ENCODE results near the gene SLC35E1. TPM values are rescaled to one million over a fixed set of nuclear protein-coding genes. Genes with fewer than 3 reads are reported as not detected.

The SLC35E1 gene
- total RNA-seq, 1 experiment from 2014 or later, result 20.8 TPM

DNA sequence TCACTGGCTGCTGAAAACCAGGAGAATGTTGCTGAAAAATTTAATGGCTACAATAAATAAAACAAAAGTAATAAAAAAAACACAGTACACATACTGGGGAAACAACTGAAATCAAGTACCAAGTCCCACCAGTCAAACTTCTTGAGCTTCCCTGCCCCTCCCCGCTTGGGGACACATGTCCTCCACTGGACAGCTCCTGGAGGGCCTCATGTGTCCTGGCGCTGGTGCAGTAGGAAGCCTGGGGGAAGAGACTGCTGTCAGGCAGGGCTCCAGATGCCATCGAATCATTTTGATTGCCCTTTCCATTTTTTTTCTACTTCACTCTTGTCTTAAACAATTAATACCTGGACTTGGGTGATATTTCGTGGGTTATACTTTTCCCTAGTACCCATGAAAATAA lies 26.6 kb upstream of the SLC35E1 start:
- no peak for DNase-seq (ENCODE audit: low read depth)

DNA sequence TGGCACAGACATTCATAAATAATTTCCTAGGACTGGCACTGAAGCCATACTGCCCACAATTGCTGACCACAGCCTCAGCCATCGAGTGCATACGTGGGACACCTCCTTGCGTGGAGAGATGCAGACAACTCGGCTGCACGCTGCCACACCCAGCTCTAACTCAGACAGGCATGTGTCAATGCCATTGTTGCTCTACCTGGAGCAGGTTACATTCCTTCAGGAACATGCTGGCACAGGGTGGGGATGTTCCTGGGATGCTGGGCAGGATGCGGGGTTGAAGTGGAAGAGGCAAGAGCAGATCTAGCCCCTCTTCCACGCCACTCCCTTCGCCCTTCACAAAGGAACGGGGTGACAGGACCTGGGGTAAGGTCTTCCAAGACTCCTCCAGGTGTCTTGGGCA lies 24.2 kb upstream of the SLC35E1 start:
- no peak for DNase-seq (ENCODE audit: low read depth)

DNA sequence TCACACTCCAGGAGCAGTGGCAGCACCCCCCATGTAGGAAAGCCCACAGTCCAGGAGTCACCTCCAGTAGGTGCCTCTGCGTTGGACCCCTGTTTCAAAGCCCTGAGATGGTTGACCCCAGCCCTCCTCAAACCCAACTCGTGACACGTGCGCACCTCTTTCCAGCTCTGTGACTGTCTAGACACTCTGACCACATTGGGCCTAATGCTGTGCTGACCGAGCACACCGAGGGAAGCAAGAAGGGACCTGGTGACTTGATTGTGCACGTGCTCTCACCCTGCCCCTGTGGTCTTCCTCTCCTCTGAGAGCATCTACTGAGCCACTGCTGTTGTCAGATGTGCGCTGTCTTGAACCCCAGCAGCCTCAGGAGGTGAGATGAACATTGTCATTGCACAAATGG lies 22.9 kb upstream of the SLC35E1 start:
- DNase-seq (ENCODE audit: low read depth), result no peak

DNA sequence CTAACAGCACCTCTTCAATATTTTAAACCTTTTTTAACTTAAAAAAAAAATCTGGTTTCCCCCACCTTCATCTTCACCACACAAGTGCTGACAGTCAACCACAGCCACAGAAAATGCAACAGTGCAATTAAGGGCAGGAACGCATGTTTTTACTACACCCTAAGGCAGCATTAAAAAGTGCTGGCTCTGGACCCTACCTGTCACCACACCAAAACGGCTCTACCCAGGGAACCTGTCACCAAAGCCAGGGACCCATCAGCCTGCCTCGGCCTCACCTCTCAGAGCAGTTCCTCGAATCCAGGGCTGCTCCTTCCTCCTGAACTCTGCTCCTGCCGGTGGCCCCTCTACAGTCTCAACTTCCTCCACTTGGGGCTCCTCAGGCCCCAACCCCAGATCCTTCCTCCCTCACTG lies 22.5 kb upstream of the SLC35E1 start:
- no peak for DNase-seq (ENCODE audit: low read depth)

DNA sequence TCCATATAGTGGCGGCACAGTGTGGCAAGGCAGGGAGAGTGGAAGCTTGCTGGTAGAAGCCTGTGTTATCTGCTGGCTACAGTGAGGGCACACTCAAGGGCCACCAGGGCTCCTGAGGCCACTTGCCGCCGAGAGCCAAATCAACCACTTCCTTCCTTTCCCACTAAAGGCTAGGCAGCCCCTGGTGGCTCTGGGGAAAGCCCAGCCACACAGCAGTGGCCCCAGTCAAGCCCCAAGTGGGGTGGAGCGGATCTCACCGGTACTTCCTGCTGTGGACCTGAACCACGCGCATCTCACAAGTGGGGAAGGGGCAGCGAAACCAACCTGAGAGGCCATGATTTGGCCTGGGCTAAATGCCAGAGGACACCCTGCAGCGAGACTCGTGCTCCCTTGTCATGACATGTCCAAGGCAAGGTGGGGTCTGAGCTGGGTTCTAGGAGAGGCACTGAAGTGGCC lies 21.9 kb upstream of the SLC35E1 start:
- no peak for DNase-seq (ENCODE audit: low read depth)

DNA sequence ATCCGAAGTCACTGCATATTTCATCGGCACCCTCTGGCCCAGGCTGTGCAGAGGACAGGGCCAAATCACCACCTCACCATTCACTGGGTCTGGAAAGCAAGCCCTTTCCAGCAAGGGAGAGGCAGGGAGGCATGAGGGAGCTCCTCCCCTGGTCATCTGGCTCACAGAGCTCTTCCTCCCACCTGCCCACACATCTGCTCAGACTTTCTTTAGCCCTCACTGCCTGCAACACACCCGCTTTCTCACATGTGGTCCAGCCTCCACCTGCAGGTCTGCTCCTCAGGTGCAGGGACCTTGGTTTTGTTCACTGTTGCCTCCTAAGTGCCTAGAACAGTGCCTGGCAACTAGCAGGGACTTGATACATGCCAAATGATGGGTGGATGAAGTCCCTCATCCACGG lies 21.0 kb upstream of the SLC35E1 start:
- no peak for DNase-seq (ENCODE audit: low read depth)

DNA sequence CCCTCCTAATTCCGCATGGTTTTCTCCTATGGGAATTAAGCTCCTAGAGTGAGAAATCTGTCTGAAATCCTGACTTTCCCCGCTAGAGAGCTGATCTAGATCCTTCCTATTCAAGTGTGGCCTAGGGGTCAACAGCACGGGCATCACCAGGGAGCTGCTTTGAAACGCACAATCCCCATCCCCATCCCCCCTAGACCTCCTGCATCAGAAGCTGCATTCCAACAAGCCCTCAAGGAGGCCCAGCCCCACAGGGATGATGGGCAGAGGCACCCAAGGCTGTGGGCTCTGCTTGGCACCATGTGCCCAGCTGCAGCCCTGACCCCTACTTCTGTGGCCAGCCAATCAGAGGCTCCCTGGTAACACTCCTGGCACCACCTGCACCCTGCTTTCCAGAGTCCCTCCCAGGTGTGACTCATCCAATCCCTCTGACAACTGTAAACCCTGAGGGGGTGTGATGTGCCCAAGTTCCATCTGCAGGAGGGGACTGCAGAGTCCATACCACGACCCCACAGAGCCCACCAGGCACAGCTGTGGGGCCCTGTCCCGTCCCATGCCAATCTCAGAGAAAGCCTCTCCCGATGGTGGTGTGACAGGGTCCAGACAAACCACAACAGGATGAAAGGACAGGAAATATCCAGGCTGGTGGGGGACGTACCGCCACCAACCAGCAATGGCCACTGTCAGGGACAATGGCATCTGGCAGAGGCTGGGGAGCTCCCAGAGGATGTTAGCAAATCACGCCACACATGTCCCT lies 19.8 kb upstream of the SLC35E1 start:
- DNase-seq (ENCODE audit: low read depth), result peak; percentile 41

DNA sequence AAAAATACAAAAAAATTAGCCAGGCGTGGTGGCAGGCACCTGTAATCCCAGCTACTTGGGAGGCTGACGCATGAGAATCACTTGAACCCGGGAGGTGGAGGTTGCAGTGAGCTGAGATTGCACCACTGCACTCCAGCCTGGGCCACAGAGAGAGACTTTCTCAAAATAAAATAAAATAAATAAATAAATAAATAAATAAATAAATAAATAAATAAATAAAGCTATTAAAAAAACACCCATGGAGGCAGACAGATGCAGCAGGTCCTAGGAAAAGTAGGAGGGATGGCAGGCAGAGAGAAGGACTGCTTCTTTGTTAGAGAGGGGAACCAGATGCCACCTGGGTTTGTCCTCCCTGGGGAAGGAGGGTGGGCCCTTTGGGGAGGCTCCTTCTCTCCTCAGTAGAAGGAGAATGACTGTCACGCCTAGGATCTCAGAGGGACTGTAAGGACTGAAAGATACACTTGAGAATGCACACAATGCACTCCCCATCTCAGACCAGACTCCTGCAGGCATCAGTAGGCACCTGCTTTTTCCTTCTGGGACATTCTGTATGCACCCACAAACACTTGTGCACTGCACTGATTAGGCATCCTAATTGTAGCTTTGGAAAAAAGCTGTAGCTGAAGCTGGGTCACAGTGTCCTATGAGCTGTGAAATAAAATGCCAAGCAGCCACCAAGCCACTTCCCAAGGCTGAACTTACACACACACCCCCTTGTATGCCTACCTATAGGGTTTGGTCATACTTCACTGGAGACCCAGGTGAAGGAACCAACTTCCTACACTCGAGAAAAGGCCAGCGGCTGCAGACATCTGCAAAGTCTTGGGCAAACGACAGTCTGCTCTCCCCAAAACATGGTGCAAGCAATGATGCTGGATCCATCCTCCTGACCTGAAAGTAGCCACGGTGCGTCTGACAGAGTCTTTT lies 18.9 kb upstream of the SLC35E1 start:
- DNase-seq (ENCODE audit: low read depth), result no peak

DNA sequence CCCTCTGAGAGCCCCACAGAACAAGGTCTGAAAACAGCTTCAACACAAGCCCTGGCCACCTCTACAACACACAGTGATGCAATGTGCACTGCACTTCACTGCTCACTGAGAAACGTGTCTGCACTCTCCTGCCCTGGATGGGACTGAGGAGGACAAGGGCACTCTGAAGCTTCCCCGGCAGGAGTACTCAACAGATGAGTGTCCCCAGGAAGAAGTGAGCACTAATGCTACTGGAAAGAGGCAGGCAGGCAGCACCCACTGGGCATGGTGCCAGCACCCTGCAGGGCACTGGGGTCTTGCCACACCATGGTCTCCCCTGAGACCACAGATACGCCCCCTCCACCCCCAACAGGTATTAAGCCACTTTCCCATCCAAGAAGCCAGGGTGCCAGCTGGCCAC lies 17.7 kb upstream of the SLC35E1 start:
- DNase-seq (ENCODE audit: low read depth), result no peak

DNA sequence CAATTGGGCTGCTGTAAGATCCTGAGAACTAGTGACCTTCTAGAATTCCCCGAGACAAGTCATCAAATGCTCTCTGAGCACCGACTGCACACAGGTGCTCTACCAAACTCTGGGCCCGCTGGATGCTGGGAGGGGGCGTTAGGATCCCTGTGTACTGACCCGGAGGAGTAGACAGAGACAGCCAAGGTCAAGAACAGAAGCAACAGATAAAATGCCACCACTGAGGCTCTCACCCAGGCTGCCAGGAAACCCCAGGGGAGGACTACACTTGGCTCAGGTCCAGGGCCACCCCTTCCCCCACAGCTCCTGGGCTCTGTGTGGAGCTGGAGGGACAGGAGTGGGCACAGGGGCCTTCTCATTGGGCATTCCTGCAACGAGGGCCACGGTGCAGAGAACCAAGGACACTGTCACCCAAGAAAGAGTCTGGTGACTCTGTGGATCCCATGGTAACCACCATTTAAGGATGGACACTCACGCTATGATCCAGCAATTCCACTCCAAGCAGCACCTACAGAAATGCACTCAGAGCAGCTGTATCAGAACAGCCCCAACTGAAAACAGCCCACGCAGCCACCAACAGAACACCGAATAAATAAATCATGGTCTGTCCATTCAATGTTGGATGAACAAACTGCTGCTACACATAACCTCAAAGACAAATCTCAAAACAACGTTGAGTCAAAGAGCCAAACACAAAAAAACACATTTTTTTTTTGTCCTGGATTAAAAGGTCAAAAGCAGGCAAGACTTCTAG lies 16.8 kb upstream of the SLC35E1 start:
- DNase-seq (ENCODE audit: low read depth), result no peak

DNA sequence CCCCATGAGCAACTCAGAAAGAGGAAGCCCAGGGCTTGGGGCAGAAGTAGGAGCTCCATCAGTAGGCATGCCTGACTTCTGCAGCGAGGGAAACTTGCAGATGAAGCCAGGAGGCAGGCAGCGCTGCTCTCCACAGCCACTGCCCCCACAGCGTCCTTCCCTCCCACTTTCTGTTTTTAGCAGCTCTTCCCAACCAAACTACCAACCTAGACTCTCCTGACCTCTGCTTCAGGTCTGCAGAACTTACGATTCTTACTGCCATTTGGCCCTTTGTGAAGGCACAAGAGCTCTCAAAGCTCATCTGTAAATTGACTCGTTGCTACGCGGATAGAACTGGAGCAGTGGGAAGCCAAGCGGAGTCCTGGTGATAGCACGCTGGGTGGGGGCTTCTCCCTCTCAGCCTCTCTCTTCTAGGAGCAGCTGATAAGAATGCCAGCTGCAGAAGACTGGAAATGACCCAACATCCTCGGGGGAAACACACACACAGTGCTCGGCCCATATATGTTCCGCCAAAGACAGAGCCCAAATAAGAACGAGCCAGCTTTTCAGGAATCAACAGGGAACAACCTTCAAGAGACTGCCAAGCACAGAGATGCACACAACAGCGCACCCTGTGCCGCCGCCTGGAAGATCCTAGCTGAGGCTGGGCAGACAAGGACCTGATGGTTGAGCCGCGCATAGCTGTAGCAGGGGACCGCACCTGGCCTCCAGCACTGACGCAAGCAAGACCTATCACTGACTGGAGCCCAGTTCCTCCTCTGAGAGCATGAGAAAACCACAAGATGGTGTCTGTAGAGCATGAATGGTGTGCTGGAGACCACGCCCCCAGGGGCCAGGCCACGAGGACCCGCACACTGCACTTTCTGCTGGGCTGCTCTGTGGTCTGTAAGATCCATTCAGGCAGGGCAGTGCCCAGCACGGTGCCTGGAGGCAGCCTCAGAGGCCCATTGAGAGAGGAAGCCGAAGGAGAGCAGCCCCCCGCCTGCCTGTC lies 15.9 kb upstream of the SLC35E1 start:
- no peak for DNase-seq (ENCODE audit: low read depth)

DNA sequence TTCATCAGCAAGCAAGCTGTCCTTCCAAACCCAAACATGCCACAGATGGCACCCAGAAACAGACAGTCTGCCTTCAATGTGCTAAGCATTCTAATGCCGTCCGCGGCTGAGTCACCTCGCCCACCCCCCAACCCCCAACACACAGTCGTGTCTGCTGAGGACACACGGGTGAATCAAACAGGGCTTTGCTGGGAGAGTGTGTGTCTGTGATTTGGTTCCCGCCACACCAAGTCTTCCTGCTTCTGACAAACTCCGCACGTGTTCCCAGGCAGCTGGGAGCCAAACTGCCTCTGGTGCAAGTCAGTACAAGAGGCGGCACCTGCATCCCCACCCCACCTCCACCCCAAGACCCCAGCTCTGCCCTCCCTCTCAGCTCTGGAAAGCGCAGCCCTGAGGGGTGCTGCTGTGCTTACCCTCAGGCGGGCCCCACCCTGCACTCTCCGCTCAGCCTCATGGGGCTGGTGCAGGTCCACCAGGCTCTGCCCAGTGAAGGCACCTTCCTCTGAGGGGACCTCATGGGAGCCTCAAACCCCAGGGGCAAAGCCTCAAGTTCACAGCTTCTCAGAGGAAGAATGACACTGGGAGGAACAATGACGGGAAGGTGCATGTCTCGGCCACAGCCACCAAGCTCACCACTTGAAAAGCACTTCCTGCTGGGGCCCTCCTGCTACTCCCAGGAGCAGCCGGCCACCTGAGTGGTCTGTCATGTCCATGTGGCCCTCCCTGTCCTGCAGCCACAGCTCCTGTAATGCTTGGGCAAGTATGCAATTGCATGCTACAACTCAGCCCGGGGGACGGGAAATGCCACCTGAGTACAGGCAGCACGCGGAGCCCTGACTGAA lies 15.0 kb upstream of the SLC35E1 start:
- DNase-seq (ENCODE audit: low read depth), result peak; percentile 28

DNA sequence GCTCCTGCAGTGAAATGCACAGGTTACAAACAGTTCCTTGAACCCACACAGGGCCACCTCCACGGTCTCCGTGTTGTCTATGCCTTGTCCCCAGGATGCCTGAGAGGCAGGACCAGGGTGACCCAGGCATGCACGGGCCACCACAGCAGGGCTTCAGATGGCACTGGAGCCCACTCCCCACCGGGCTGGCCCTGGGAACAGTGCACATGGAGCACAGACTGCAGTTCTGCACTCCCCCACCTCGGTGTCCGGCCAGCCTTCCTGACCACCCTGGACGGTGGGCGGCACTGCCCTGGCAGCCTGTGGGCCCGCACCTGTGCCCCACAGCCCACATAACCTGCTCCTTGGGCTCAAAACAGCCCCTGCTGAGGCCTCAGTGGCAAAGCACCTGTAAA lies 14.3 kb upstream of the SLC35E1 start:
- DNase-seq (ENCODE audit: low read depth), result no peak

DNA sequence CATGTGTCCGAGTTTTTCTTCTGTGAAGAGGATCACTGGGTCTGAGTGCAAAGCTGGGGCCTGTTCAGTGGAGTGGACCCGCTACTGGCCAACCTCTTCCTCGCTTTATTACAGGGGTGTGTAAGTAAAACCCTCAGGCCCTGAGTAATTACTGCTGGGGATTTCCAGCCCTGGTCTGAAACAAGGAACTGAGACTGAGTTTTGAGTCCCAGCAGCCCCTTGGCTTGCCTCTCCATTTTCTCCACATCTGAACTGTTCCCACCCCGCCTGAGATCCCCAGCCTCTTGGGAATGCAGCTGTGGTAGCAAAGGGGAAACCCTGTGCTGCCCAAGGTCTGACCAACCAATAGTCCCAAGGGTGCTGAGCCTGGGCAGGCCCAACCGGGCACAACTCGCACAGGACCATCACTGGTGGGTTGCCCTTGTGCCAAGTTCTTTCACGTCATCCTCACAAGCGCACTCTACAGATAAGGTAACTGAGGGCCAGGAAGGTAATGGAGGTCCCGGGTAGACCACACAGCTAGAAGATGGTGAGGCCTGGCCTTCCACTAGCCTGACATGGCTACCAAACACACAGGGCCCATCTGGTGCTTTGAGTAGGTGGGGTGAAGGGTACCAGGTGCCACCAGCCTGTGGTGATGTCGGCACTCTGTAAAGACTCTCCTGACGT lies 13.7 kb upstream of the SLC35E1 start:
- DNase-seq (ENCODE audit: low read depth), result peak; percentile 38

DNA sequence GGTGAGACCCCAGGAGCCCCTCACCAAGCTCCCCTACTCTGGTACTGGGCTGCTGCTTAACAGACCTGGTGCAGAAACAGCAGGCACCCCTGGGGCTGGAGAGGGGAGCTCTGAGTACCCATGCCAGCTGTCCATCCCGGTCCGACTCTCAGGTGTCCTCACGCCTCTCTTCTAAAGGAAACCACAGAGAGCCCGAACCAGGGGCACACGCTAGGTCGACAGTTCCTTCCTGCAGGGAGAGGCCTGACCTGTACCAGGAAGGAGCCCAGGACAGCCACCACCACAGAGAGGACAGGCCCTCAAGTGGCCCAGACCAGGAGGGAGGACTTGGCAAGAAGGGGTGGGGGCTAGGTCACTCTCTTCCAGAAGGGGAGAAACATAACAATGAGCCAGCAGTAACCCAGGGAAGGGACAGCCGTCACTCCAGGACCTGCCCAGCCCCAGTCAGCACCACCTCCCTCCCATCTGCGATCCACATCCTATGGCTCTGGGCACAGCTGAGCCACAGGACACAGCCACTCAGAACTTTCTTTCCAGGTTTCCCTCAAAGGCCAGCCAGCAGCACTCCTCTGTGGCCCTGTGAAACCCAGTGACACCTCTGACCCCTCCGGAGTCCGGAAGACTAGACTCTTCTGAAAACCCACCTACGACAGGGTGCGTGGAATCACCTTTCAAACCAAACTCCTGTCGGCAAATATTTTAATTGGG lies 13.0 kb upstream of the SLC35E1 start:
- no peak for DNase-seq (ENCODE audit: low read depth)

DNA sequence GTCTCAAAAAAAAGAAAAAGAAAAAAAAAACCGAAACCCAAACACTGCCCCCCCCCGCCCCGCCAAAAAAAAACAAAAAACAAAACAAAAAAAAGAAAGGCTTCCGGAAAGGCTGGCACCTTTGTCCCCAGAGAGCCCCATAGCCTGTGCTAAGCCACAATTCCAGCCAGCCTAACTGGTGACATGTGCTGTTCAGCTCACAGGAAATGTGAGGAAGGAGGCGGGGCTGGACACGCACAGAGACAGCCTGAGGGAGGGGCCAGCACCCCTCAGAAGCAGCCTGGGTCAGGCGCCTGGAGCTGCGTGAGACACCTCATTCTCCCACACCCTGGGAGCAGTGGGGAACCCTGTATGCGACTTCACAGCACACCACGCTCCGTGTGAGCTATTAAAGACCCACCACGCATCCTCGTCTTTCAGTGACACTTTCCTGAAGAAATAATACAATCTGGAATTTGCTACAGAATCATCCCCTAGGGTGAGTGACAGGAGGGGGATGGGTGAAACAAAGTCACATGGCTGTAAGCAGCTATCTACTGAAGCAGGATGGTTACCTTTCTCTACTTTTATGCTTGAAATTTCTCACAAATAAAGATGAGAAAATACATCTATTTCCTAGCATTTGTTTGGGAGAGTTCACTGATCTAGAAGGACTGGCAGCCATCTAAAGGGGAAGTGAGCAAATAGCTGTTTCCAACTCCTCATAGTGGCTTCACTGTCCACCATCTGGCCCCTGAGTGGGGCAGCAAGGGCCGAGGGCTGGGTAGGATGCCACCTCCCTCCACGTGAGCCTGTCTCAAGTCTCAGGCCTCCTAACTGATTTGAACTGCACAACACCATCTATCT lies 12.3 kb upstream of the SLC35E1 start:
- DNase-seq (ENCODE audit: low read depth), result peak; percentile 80

DNA sequence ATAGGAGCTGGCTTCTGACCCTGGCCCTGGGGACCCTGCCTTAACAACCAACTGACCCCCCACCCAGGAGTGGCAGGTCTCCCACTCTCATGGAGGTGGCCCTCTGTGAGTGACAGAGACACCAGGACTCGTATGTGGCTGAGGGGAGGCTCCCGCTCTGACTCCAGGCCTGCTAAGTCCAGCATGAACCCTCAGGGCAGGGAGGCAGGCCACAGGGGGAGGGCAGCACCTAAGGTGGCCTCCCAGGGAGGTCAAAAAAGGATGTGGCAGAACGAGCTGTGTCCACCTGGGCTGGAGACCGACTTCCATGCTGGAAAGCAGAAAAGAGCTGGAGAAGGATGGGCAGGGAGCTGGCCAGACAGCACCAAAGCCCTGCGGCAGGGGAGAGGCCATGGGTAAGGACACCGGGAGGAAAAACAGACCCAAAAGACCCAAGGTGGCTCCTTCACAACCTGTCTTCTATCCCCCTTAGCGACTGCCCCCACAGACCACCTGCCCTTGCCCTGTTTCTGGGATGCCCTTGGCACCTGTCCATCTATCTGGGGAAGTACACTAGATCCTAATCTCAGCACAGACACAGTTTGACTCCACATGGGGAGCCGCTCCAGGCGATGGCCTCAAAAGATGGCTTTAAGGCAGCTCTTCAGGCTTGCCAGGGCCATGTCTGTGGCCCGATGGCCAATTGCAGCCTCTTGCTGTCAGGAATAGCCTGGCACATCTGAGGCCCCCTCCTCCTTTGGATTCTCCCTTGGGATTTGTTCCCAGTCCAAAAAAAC lies 10.5 kb upstream of the SLC35E1 start:
- no peak for DNase-seq (ENCODE audit: low read depth)
